HEK293T (cell line): ENCODE data around the gene FBN1.

Source experiments
- ARNT ChIP-seq: fragments of 450-650 bp; IDR thresholded peaks from 2 replicates; pipeline ENCODE4 v1.6.1; 2017; ENCODE audit warnings: mild to moderate bottlenecking
- BHLHE40 ChIP-seq: fragments of 450-650 bp; IDR thresholded peaks from 2 replicates; pipeline ENCODE4 v1.6.1; 2016; ENCODE audit warnings: mild to moderate bottlenecking, moderate library complexity, borderline replicate concordance
- ELF4 ChIP-seq: fragments of 450-650 bp; IDR thresholded peaks from 2 replicates; pipeline ENCODE4 v1.6.1; 2017; ENCODE audit warnings: antibody characterized with exemption
- FOXA1 ChIP-seq: fragments of 450-650 bp; IDR thresholded peaks from 2 replicates; pipeline ENCODE4 v1.6.1; 2016; ENCODE audit warnings: mild to moderate bottlenecking
- FOXK2 ChIP-seq: fragments of 450-650 bp; IDR thresholded peaks from 2 replicates; pipeline ENCODE4 v1.6.1; 2016; ENCODE audit warnings: mild to moderate bottlenecking
- FOXM1 ChIP-seq: fragments of 450-650 bp; IDR thresholded peaks from 2 replicates; pipeline ENCODE4 v1.6.1; 2017; ENCODE audit warnings: mild to moderate bottlenecking, borderline replicate concordance
- L3MBTL2 ChIP-seq: fragments of 450-650 bp; conservative IDR thresholded peaks from 2 replicates; pipeline ENCODE4 v1.6.1; 2016; ENCODE audit warnings: mild to moderate bottlenecking
- LEF1 ChIP-seq: fragments of 450-650 bp; IDR thresholded peaks from 2 replicates; pipeline ENCODE4 v1.6.1; 2017; ENCODE audit warnings: mild to moderate bottlenecking, borderline replicate concordance
- NFRKB ChIP-seq: fragments of 450-650 bp; IDR thresholded peaks from 2 replicates; pipeline ENCODE4 v1.6.1; 2016; ENCODE audit warnings: mild to moderate bottlenecking, moderate library complexity
- SP1 ChIP-seq: fragments of 450-650 bp; IDR thresholded peaks from 2 replicates; pipeline ENCODE4 v1.6.1; 2017
- TARDBP ChIP-seq: fragments of 450-650 bp; IDR thresholded peaks from 2 replicates; pipeline ENCODE4 v1.6.1; 2016
- ZNF384 ChIP-seq: fragments of 450-650 bp; IDR thresholded peaks from 2 replicates; pipeline ENCODE4 v1.6.1; 2016
- TF ChIP-seq, protein P1 (sequence below): fragments of 450-650 bp; IDR thresholded peaks from 2 replicates; pipeline ENCODE4 v1.6.1; 2016

DNA sequence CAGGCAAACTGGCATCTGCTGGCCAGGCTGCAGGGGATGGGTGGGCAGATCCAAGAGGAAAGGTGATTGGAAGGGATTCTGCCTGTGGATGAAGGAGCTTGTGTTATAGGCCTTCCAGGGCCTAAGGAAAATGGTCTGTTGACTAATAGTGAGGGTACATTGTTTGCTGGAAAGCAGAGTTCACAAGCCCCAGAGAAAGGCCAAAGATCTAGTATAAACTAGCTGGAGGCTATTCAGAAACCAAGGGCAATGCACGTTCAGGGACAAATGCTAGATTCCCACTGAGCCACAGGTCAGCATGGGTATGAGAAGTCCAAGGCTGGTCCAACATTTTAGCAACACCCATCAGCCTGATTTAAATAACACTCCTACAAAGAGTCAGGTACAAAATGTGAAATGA, 74.7 kb downstream of the FBN1 start:
- no peak for TF ChIP-seq SP1
- no peak for TF ChIP-seq ARNT
- TF ChIP-seq, protein P1, sequence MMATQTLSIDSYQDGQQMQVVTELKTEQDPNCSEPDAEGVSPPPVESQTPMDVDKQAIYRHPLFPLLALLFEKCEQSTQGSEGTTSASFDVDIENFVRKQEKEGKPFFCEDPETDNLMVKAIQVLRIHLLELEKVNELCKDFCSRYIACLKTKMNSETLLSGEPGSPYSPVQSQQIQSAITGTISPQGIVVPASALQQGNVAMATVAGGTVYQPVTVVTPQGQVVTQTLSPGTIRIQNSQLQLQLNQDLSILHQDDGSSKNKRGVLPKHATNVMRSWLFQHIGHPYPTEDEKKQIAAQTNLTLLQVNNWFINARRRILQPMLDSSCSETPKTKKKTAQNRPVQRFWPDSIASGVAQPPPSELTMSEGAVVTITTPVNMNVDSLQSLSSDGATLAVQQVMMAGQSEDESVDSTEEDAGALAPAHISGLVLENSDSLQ: no peak
- TF ChIP-seq ELF4: no peak
- TF ChIP-seq FOXM1: no peak
- no peak for TF ChIP-seq BHLHE40
- no peak for TF ChIP-seq ZNF384
- no peak for TF ChIP-seq FOXA1
- no peak for TF ChIP-seq TARDBP
- no peak for TF ChIP-seq LEF1
- TF ChIP-seq FOXK2: no peak
- TF ChIP-seq L3MBTL2: no peak
- TF ChIP-seq NFRKB: no peak
